Measurements from ENCODE around the gene ACP2.
"Not testable (repeated sequence)": the region's sequence is repeated elsewhere in the genome, so short reads cannot be mapped to it uniquely, and the experiment has no call there.

Gene ACP2

GRCh38 chr11:47201015-47201414 is 47.6 kb downstream of the ACP2 start:
- DNase-seq: no peak

- not testable (repeated sequence) for DNase-seq
These were observed 50.5 kb downstream of the ACP2 start for GRCh38 chr11:47198161-47198560.

- DNase-seq: no peak
These were observed 56.5 kb downstream of the ACP2 start for GRCh38 chr11:47192111-47192510.

GRCh38 chr11:47191137-47191536 is 57.5 kb downstream of the ACP2 start:
- DNase-seq: not testable (repeated sequence)

All from T-helper 2 cell (primary cell).